ENCODE measurements around the gene ST6GALNAC2. TPM values are rescaled to one million over a fixed set of nuclear protein-coding genes. Genes with fewer than 3 reads are reported as not detected.

The ST6GALNAC2 gene
- total RNA-seq, 1 donor from 2014 or later: not detected

GRCh38 chr17:76548378-76549214 is 37.1 kb downstream of the ST6GALNAC2 start:
- Mint-ChIP-seq H3K9me3 (no peaks in the 10 kb centered on the region), H3K27ac (no peak overlapping the region), H3K4me3 (no peak overlapping the region), H3K4me1 (peaks cover 6% of the 10 kb centered on the region), H3K36me3 (ENCODE audit: low read depth) (peaks cover 1% of the 10 kb centered on the region), H3K27me3 (peaks cover 6% of the 10 kb centered on the region)
- DNase-seq: no peak
- intact Hi-C loops (cut with micrococcal nuclease): no loop called here

DNA sequence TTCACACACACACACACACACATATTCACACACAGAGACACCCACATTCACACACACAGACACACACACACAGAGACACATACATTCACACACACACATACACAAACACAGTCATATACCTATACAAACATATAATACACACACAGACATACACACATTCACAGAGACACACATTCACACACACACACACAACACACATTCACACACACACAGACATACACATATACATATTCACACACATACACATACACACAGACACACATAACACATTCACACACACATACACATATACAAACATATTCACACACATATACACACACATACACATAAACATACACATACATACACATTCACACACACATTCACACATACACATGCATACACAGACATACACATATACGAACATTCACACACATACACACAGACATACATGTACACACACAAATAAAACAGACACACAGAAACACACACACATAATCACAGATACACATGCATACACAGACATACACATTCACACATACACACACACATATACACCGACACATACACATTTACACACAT is 37.9 kb downstream of the ST6GALNAC2 start:
- Mint-ChIP-seq H3K4me1 (peaks cover 6% of the 10 kb centered on the region), H3K4me3 (no peak overlapping the region), H3K27ac (no peak overlapping the region), H3K9me3 (no peaks in the 10 kb centered on the region), H3K27me3 (peaks cover 8% of the 10 kb centered on the region), H3K36me3 (ENCODE audit: low read depth) (peaks cover 1% of the 10 kb centered on the region)
- no peak for DNase-seq
- intact Hi-C loops (cut with micrococcal nuclease): loop anchor here (1.0 kb wide), 2 partner anchors 24 to 81 kb away; no protein-coding TSS in a partner anchor

GRCh38 chr17:76547183-76547641 is 38.4 kb downstream of the ST6GALNAC2 start:
- peak; percentile 88 for DNase-seq
- Mint-ChIP-seq H3K27ac (no peak overlapping the region), H3K4me1 (peaks cover 6% of the 10 kb centered on the region), H3K4me3 (no peak overlapping the region), H3K9me3 (no peaks in the 10 kb centered on the region), H3K27me3 (peaks cover 12% of the 10 kb centered on the region), H3K36me3 (ENCODE audit: low read depth) (peaks cover 1% of the 10 kb centered on the region)
- intact Hi-C loops (cut with micrococcal nuclease): loop anchor here (1.0 kb wide), 2 partner anchors 24 to 81 kb away; no protein-coding TSS in a partner anchor

GRCh38 chr17:76546556-76547182 is 39.0 kb downstream of the ST6GALNAC2 start:
- no peak overlapping the region for H3K4me3 Mint-ChIP-seq
- intact Hi-C loops (cut with micrococcal nuclease): loop anchor here (1.0 kb wide), 2 partner anchors 23 to 80 kb away; no protein-coding TSS in a partner anchor

GRCh38 chr17:76545918-76546555 is 39.6 kb downstream of the ST6GALNAC2 start:
- H3K27me3 Mint-ChIP-seq: peaks cover 21% of the 10 kb centered on the region
- H3K9me3 Mint-ChIP-seq: no peaks in the 10 kb centered on the region
- H3K4me1 Mint-ChIP-seq: peaks cover 4% of the 10 kb centered on the region
- no peak overlapping the region for H3K4me3 Mint-ChIP-seq
- intact Hi-C loops (cut with micrococcal nuclease): no loop called here
- H3K27ac Mint-ChIP-seq: no peak overlapping the region
- peaks cover 1% of the 10 kb centered on the region for H3K36me3 Mint-ChIP-seq (ENCODE audit: low read depth)
- DNase-seq: no peak

More at GRCh38 chr17:76546556-76547182, 39.0 kb downstream of the ST6GALNAC2 start:
- Mint-ChIP-seq H3K36me3 (ENCODE audit: low read depth) (peaks cover 1% of the 10 kb centered on the region), H3K27ac (no peak overlapping the region), H3K9me3 (no peaks in the 10 kb centered on the region), H3K27me3 (peaks cover 17% of the 10 kb centered on the region), H3K4me1 (peaks cover 5% of the 10 kb centered on the region)
- DNase-seq: no peak

GRCh38 chr17:76544546-76545365 is 40.9 kb downstream of the ST6GALNAC2 start:
- Mint-ChIP-seq H3K36me3 (ENCODE audit: low read depth) (peaks cover 1% of the 10 kb centered on the region), H3K9me3 (no peaks in the 10 kb centered on the region), H3K27ac (no peak overlapping the region), H3K4me3 (no peak overlapping the region), H3K4me1 (no peaks in the 10 kb centered on the region), H3K27me3 (peaks cover 30% of the 10 kb centered on the region)
- intact Hi-C loops (cut with micrococcal nuclease): no loop called here
- no peak for DNase-seq

DNA sequence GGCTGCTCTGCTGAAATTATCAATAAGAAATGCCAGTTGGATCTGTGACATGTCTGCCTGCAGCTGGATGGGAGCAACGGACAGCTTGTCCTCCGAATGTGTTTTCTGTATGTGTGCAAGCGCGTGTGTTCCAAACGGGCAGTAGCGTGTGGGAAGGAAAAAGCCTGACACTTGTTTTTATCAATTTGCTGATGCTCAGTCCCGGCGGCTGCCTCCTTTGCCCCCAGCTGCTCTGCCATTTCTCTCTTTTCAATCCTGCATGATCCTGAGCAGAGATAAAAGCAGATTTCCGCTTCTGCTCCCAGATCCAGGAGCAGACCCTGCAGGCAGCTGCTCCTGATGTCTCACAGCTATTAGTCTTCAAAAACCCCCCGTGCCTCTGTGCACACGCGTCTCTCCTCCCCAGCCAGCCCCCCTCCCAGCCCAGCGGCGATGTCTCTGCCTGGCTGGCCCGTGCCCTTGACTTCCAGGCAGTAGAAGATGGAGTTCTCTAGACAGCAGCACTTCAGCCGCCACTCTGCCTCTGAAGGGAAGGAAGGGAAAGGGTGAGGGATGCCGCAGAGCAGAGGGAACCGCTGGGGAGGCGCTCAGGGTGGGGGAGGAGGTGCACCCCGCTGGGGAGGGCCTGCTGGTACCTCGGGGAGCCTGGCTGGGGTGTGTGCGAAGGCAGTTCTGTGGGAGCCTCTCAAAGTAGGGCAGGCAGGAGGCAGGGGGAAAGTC is 41.7 kb downstream of the ST6GALNAC2 start:
- no peaks in the 10 kb centered on the region for H3K36me3 Mint-ChIP-seq (ENCODE audit: low read depth)
- intact Hi-C loops (cut with micrococcal nuclease): no loop called here
- H3K27me3 Mint-ChIP-seq: peaks cover 38% of the 10 kb centered on the region
- no peak overlapping the region for H3K27ac Mint-ChIP-seq
- no peaks in the 10 kb centered on the region for H3K9me3 Mint-ChIP-seq
- no peak for DNase-seq
- H3K4me1 Mint-ChIP-seq: no peaks in the 10 kb centered on the region
- H3K4me3 Mint-ChIP-seq: no peak overlapping the region

DNA sequence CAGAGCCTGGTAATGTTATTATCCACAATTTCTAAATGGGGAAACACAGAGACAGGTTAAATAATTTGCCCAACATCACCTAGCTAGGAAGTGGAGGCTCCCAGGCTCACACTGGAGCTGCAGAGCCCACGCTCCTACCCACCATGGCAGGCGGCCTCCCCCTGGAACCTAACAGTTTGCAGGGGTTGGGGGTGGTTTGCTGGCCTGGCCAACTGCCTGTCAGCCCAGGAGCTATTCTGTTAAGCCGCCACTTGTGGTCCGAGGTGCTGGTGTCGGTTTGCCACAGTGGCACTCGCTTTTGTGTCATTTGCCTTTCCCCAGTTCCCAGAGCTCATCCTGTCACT is 42.2 kb downstream of the ST6GALNAC2 start:
- H3K27ac Mint-ChIP-seq: no peak overlapping the region
- DNase-seq: no peak
- no peak overlapping the region for H3K4me3 Mint-ChIP-seq
- no peaks in the 10 kb centered on the region for H3K36me3 Mint-ChIP-seq (ENCODE audit: low read depth)
- H3K4me1 Mint-ChIP-seq: no peaks in the 10 kb centered on the region
- no peaks in the 10 kb centered on the region for H3K9me3 Mint-ChIP-seq
- intact Hi-C loops (cut with micrococcal nuclease): no loop called here
- H3K27me3 Mint-ChIP-seq: peaks cover 43% of the 10 kb centered on the region

GRCh38 chr17:76542984-76543383 is 42.7 kb downstream of the ST6GALNAC2 start:
- H3K36me3 Mint-ChIP-seq (ENCODE audit: low read depth): no peaks in the 10 kb centered on the region
- intact Hi-C loops (cut with micrococcal nuclease): no loop called here
- no peaks in the 10 kb centered on the region for H3K4me1 Mint-ChIP-seq
- no peak overlapping the region for H3K27ac Mint-ChIP-seq
- no peak overlapping the region for H3K4me3 Mint-ChIP-seq
- H3K27me3 Mint-ChIP-seq: peaks cover 45% of the 10 kb centered on the region
- no peaks in the 10 kb centered on the region for H3K9me3 Mint-ChIP-seq
- no peak for DNase-seq

- no peak for DNase-seq
- intact Hi-C loops (cut with micrococcal nuclease): no loop called here
- H3K36me3 Mint-ChIP-seq (ENCODE audit: low read depth): no peaks in the 10 kb centered on the region
- H3K27ac Mint-ChIP-seq: no peak overlapping the region
- no peaks in the 10 kb centered on the region for H3K4me1 Mint-ChIP-seq
- peaks cover 45% of the 10 kb centered on the region for H3K27me3 Mint-ChIP-seq
- H3K4me3 Mint-ChIP-seq: no peak overlapping the region
- H3K9me3 Mint-ChIP-seq: no peaks in the 10 kb centered on the region
Observed at GRCh38 chr17:76542566-76542971, 43.1 kb downstream of the ST6GALNAC2 start.

GRCh38 chr17:76541739-76542454 is 43.8 kb downstream of the ST6GALNAC2 start:
- Mint-ChIP-seq H3K27ac (no peak overlapping the region), H3K36me3 (ENCODE audit: low read depth) (no peaks in the 10 kb centered on the region)

More at GRCh38 chr17:76541739-76542454, 43.8 kb downstream of the ST6GALNAC2 start:
- Mint-ChIP-seq H3K9me3 (no peaks in the 10 kb centered on the region), H3K4me1 (no peaks in the 10 kb centered on the region), H3K4me3 (no peak overlapping the region), H3K27me3 (peaks cover 46% of the 10 kb centered on the region)
- intact Hi-C loops (cut with micrococcal nuclease): no loop called here
- DNase-seq: no peak
